HFF-Myc (cell line): ENCODE data around the gene NUP93.

Experiments used
- DNase-seq: peaks from one replicate; pipeline ENCODE4 v3.0.0-alpha.2; 2011; ENCODE audit warnings: low read depth; ENCODE audit errors: extremely low read depth
- H3K4me3 ChIP-seq: replicated peaks from 2 replicates; pipeline ENCODE4 v1.5.1; 2011; ENCODE audit warnings: low read depth, mild to moderate bottlenecking, control low read depth, low read length
- TF ChIP-seq, protein P1 (sequence below): IDR thresholded peaks from 2 replicates; pipeline ENCODE4 v1.5.1; 2012; ENCODE audit warnings: mild to moderate bottlenecking, low read depth, low read length, control low read depth; ENCODE audit errors: missing control alignments

The NUP93 gene

DNA sequence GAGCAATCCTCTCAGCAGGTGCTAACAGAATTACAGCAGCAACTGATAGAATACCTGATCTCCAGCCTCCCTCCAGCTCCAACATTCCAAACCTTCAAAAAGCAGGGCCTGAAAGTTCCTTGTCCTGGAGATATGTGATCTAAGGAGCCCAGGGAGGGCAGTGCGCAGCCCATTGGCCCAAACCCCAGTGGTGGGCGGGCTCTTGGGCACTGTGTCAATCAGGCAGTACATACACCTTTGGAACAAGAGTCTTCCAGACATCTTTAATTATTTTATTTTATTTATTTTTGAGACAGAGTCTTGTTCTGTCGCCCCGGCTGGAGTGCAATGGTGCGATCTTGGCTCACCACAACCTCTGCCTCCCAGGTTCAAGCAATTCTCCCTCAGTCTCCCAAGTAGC, 159.3 kb downstream of the NUP93 start:
- no peak for DNase-seq
- TF ChIP-seq, protein P1, sequence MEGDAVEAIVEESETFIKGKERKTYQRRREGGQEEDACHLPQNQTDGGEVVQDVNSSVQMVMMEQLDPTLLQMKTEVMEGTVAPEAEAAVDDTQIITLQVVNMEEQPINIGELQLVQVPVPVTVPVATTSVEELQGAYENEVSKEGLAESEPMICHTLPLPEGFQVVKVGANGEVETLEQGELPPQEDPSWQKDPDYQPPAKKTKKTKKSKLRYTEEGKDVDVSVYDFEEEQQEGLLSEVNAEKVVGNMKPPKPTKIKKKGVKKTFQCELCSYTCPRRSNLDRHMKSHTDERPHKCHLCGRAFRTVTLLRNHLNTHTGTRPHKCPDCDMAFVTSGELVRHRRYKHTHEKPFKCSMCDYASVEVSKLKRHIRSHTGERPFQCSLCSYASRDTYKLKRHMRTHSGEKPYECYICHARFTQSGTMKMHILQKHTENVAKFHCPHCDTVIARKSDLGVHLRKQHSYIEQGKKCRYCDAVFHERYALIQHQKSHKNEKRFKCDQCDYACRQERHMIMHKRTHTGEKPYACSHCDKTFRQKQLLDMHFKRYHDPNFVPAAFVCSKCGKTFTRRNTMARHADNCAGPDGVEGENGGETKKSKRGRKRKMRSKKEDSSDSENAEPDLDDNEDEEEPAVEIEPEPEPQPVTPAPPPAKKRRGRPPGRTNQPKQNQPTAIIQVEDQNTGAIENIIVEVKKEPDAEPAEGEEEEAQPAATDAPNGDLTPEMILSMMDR, result no peak
- H3K4me3 ChIP-seq, result no peak overlapping the region

- TF ChIP-seq, protein P1, result no peak
- DNase-seq, result no peak
- H3K4me3 ChIP-seq, result no peak overlapping the region
These were observed 161.8 kb downstream of the NUP93 start for GRCh38 chr16:56891685-56892084.

GRCh38 chr16:56892705-56893104, 162.8 kb downstream of the NUP93 start:
- TF ChIP-seq, protein P1, result no peak
- H3K4me3 ChIP-seq, result no peak overlapping the region
- DNase-seq, result no peak

DNA sequence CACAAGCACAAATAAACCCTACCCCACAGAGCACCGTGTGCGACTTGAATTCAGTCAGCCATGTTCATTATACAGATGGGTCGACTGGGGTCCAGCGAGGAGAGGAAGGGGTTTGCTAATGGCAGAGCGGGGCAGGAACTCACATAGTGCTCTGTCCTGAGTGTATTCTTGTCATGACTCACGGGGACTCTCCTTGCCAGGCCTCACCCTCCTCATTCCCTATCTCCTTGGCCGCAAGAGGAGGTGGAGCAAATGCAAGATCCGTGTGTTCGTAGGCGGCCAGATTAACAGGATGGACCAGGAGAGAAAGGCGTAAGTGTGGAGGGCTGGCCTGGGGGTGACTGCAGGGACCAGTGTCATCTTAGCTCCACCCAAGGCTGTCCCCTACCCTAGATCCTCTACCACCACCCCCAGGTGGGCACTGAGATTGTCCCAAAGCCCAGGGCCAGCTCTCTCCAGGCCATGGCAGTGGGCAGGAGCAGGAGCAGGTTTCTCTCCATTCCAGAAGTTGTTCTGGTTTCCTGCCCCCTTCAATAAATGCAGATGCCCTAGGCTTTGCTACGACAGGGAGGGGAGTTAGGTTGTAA, 164.5 kb downstream of the NUP93 start:
- TF ChIP-seq, protein P1, result no peak
- no peak overlapping the region for H3K4me3 ChIP-seq
- no peak for DNase-seq

- TF ChIP-seq, protein P1, result no peak
- no peak overlapping the region for H3K4me3 ChIP-seq
- no peak for DNase-seq
These were observed 165.9 kb downstream of the NUP93 start for GRCh38 chr16:56895813-56896212.

DNA sequence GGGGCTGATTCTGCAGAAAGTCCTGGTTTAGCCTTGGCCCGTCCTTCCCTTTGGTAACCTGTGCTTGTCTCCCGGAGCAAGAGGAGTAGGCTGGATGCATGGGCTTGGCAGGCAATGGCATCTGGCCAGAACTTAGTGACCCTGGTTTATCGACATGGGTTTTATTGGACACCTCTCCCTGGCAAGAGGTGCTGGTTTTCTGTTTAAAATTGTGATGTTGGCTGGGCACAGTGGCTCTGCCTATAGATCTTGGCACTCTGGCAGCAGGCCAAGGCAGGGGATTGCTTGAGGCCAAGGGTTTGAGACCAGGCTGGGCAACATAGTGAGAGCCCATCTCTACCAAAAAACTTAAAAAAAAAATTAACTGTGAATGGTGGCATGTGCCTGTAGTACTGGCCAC, 166.3 kb downstream of the NUP93 start:
- DNase-seq, result no peak
- no peak overlapping the region for H3K4me3 ChIP-seq
- TF ChIP-seq, protein P1, result no peak
